Breast epithelium (tissue), 4 donors: ENCODE data around the gene TEAD1. TPM values are rescaled to one million over a fixed set of nuclear protein-coding genes. Genes with fewer than 3 reads are reported as not detected.
A peak's percentile ranks its signal among the peaks of the same experiment; 100 is the strongest.

Source experiments
- DNase-seq, 2 donors: peaks; one replicate each; pipeline ENCODE4 v3.0.0-alpha.2; 2019; ENCODE audit warnings: low spot score in 2 of 2
- H3K27ac ChIP-seq, 2 donors: fragments of 200-600 bp; sonication (generic) in 1 of 2; one replicate each; pipeline ENCODE4 v1.5.1; 2016 to 2019; ENCODE audit warnings: mild to moderate bottlenecking in 1 of 2
- H3K27me3 ChIP-seq, 2 donors: fragments of 200-600 bp; sonication (generic) in 1 of 2; one replicate each; pipeline versions ENCODE4 v1.5.1 to v1.6.0; 2017 to 2019; ENCODE audit warnings: control low read depth in 1 of 2, mild to moderate bottlenecking in 1 of 2
- H3K36me3 ChIP-seq: fragments of 200-600 bp; one replicate; pipeline ENCODE4 v1.5.1; 2019
- H3K4me1 ChIP-seq, 2 donors: fragments of 200-600 bp; sonication (generic); one replicate each; pipeline ENCODE4 v1.5.1; 2016 to 2019; ENCODE audit warnings: control low read depth in 1 of 2
- H3K4me3 ChIP-seq, 3 donors: fragments of 200-600 bp; sonication (generic); 1 replicate in 2 of 3; 2 replicates in 1 of 3; pipeline ENCODE4 v1.5.1; 2016 to 2019; ENCODE audit warnings: mild to moderate bottlenecking in 3 of 3, moderate library complexity in 2 of 3
- H3K9me3 ChIP-seq, 2 donors: fragments of 200-600 bp; sonication (generic) in 1 of 2; one replicate each; pipeline ENCODE4 v1.5.1; 2016 to 2019; ENCODE audit warnings: control low read depth in 1 of 2
- CTCF ChIP-seq, 3 donors: fragments of 450-650 bp; IDR thresholded peaks; one replicate each; pipeline ENCODE4 v1.5.1; 2016 to 2017; ENCODE audit warnings: antibody characterized with exemption in 3 of 3, mild to moderate bottlenecking in 3 of 3, moderate library complexity in 3 of 3
- POLR2A ChIP-seq: fragments of 450-650 bp; IDR thresholded peaks from one replicate; pipeline ENCODE4 v1.6.1; 2016; ENCODE audit warnings: antibody characterized with exemption, mild to moderate bottlenecking, moderate library complexity
- POLR2AphosphoS5 ChIP-seq, 3 donors: sonication (generic); formaldehyde crosslinking; IDR thresholded peaks; one replicate each; pipeline ENCODE4 v1.6.1; 2017; ENCODE audit warnings: antibody characterized with exemption in 3 of 3
- intact Hi-C: fragments of 100-400 bp; cut with DNase I; formaldehyde crosslinking; loops from one replicate; pipeline ENCODE4 v1.15.1; 2023; ENCODE audit warnings: low total_unique reads
- total RNA-seq, 3 donors: library from RNA; depleted of rRNA; stranded (reverse); fragments of >200 nt; gene quantifications; one replicate each; pipeline ENCODE4 v1.1.0, GENCODE V29; 2016

Gene TEAD1
- total RNA-seq, 3 donors from 2014 or later: 67.8 to 110 (median 80.1) TPM

GRCh38 chr11:12824281-12825041 is 150.2 kb downstream of the TEAD1 start:
- Histone ChIP-seq H3K4me3 (no peak overlapping the region), H3K36me3 (no peaks in the 10 kb centered on the region), H3K27me3 (no peaks in the 10 kb centered on the region), H3K9me3 (no peaks in the 10 kb centered on the region), H3K4me1 (no peaks in the 10 kb centered on the region), H3K27ac (peak overlapping the region; percentile 52 to 64)
- no peak for DNase-seq
- TF ChIP-seq POLR2AphosphoS5 (IDR thresholded peaks at IDR 0.05) (no peak), CTCF (IDR thresholded peaks at IDR 0.05) (no peak), POLR2A (no peak)
- intact Hi-C loops: no loop called here

DNA sequence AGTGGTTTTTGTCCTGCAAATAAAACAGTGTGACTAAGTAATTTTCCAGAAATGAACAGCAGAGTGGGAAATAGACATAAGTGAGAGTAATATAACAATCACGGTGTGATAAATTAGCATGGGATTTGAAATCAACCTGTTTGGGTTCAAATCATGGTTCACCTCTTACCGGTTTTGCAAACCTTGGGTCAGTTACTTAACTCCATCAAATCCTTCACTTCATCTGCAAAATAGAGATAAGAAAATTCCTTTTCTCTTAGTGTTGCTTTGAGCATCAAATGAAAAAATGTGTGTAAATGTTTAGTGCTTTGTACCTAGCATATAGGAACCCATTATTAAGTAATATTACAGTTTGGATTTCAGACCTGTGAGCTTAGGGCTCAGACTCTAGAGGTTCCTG is 152.2 kb downstream of the TEAD1 start:
- no peaks in the 10 kb centered on the region for H3K9me3 ChIP-seq
- H3K4me1 ChIP-seq: no peaks in the 10 kb centered on the region
- H3K27ac ChIP-seq: no peak overlapping the region
- no peaks in the 10 kb centered on the region for H3K36me3 ChIP-seq
- no peaks in the 10 kb centered on the region for H3K27me3 ChIP-seq
- DNase-seq: no peak
- intact Hi-C loops: no loop called here
- TF ChIP-seq POLR2A (no peak), POLR2AphosphoS5 (IDR thresholded peaks at IDR 0.05) (no peak), CTCF (IDR thresholded peaks at IDR 0.05) (no peak)
- no peak overlapping the region for H3K4me3 ChIP-seq

DNA sequence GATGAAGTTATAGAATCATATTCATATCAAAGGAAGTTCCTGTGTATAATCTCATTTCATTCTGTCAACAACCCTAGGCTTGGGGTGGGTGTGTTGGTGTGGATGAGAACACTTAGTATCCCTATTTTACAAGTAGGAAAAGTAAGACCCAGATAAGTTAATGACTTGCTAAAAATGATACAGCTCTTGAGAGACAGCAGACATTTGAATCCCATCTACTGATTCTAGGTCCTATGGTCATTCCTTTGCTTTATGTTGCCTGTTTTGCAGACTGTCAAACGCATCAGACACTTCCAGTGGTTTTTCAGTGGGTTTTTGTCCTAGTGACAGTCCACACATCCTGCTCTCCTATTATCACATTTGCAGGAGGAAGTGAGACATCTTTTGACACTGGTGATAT is 153.1 kb downstream of the TEAD1 start:
- TF ChIP-seq CTCF (IDR thresholded peaks at IDR 0.05) (no peak), POLR2AphosphoS5 (IDR thresholded peaks at IDR 0.05) (no peak), POLR2A (no peak)
- Histone ChIP-seq H3K9me3 (no peaks in the 10 kb centered on the region), H3K36me3 (no peaks in the 10 kb centered on the region), H3K4me1 (no peaks in the 10 kb centered on the region), H3K27ac (peak overlapping the region; percentile 81 to 83), H3K4me3 (peak overlapping the region in 1 of 3 donors; percentile 66), H3K27me3 (no peaks in the 10 kb centered on the region)
- intact Hi-C loops: no loop called here
- no peak for DNase-seq

GRCh38 chr11:12827929-12828812 is 153.9 kb downstream of the TEAD1 start:
- H3K27ac ChIP-seq: peak overlapping the region; percentile 81 to 83
- intact Hi-C loops: no loop called here
- H3K27me3 ChIP-seq: no peaks in the 10 kb centered on the region
- peaks cover 0 to 4% of the 10 kb centered on the region in 2 donors for H3K4me1 ChIP-seq
- no peak for TF ChIP-seq POLR2A
- no peak for TF ChIP-seq CTCF (IDR thresholded peaks at IDR 0.05)
- peak in 1 of 3 donors; percentile 16 for TF ChIP-seq POLR2AphosphoS5 (IDR thresholded peaks at IDR 0.05)
- H3K9me3 ChIP-seq: no peaks in the 10 kb centered on the region
- no peaks in the 10 kb centered on the region for H3K36me3 ChIP-seq
- peak overlapping the region; percentile 39 to 66 (median 54) for H3K4me3 ChIP-seq
- peak in 1 of 2 donors; percentile 60 for DNase-seq

DNA sequence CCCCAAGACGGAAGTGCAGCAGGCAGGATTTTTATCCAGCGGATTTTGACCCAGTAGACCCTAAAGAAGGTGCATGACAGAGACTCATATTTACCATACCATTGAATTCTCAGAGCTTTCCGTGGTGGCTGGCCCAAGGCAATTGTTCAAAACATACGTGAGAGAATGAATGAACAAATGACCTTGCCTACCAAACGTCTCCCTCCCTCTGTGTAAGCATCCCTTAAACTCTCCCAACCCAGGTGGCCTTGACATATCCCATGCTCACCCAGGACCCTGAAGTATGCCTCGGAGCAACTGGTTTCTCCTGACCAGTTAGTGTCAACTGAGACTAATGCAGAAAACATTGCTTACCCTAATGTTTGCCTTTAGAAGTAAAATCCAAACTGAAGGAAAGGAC is 154.9 kb downstream of the TEAD1 start:
- H3K4me3 ChIP-seq: peak overlapping the region in 2 of 3 donors; percentile 11 to 54
- no peak for DNase-seq
- H3K36me3 ChIP-seq: no peaks in the 10 kb centered on the region
- peak overlapping the region; percentile 64 to 83 for H3K27ac ChIP-seq
- TF ChIP-seq CTCF (IDR thresholded peaks at IDR 0.05): no peak
- no peak for TF ChIP-seq POLR2A
- TF ChIP-seq POLR2AphosphoS5 (IDR thresholded peaks at IDR 0.05): no peak
- H3K27me3 ChIP-seq: no peaks in the 10 kb centered on the region
- H3K4me1 ChIP-seq: peaks cover 0 to 4% of the 10 kb centered on the region in 2 donors
- intact Hi-C loops: no loop called here
- H3K9me3 ChIP-seq: no peaks in the 10 kb centered on the region
